Tibial artery (tissue), 4 donors: Measurements from ENCODE around the gene BTNL3.

ENCODE experiments used
- DNase-seq, 2 donors: peaks; one replicate each; pipeline ENCODE4 v3.0.0-alpha.2; 2019
- H3K27ac ChIP-seq, 2 donors: fragments of 200-600 bp; sonication (generic) in 1 of 2; 1 replicate in 1 of 2; 2 replicates in 1 of 2; pipeline ENCODE4 v1.5.1; 2018 to 2019; ENCODE audit warnings: mild to moderate bottlenecking in 1 of 2
- H3K27me3 ChIP-seq, 2 donors: fragments of 200-600 bp; sonication (generic) in 1 of 2; one replicate each; pipeline versions ENCODE4 v1.5.1 to v1.6.0; 2016 to 2019
- H3K36me3 ChIP-seq, 3 donors: fragments of 200-600 bp; sonication (generic) in 2 of 3; one replicate each; pipeline ENCODE4 v1.5.1; 2016 to 2019; ENCODE audit warnings: mild to moderate bottlenecking in 2 of 3
- H3K4me1 ChIP-seq, 4 donors: fragments of 200-600 bp; sonication (generic) in 2 of 4; 1 replicate in 3 of 4; 2 replicates in 1 of 4; pipeline ENCODE4 v1.5.1; 2016 to 2019
- H3K4me3 ChIP-seq, 2 donors: fragments of 200-600 bp; sonication (generic) in 1 of 2; 1 replicate in 1 of 2; 2 replicates in 1 of 2; pipeline ENCODE4 v1.5.1; 2018 to 2019; ENCODE audit warnings: mild to moderate bottlenecking in 2 of 2
- H3K9me3 ChIP-seq, 3 donors: fragments of 200-600 bp; sonication (generic) in 1 of 3; one replicate each; pipeline ENCODE4 v1.5.1; 2016 to 2019
- intact Hi-C: fragments of 100-400 bp; cut with DNase I; formaldehyde crosslinking; loops from one replicate; pipeline ENCODE4 v1.15.0; 2023; ENCODE audit warnings: low total_unique reads
- TF ChIP-seq, protein P1 (sequence below), 2 experiments: fragments of 200-600 bp in 1 of 2; fragments of 450-650 bp in 1 of 2; IDR thresholded peaks; one replicate each; pipeline ENCODE4 v1.5.1; 2017 to 2019; ENCODE audit warnings: antibody characterized with exemption in 2 of 2, mild to moderate bottlenecking in 1 of 2, moderate library complexity in 1 of 2

BTNL3 gene

DNA sequence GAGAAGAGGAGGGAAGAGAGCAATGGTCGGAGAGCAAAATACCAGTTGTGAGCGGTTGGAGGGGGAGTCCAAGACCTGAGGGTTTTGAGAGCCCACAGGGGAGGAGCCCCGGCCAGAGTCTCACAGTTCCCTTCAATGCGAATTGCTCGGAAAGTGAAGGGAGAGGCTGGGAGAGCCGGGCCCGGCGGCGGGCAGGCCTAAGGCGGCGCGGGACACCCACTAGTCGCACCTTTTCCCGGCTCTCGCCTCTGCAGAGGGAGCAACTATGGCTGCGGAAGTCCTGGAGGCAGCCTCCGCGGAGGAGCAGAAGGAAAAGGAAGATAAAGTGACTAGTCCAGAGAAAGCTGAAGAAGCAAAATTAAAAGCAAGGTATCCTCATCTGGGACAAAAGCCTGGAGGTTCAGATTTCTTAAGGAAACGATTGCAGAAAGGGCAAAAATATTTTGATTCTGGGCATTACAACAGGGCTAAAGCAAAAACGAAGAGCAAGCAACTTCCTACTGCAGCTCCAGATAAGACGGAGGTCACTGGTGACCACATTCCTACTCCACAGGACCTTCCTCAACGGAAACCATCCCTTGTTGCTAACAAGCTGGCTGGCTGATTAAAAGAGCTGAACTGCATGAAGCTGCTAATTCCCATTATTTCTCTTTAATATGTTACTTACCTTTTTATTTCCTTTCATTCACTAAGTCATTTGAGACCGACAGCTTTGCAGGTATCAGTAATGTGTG is 6.5 kb upstream of the BTNL3 start:
- intact Hi-C loops = no loop called here
- Histone ChIP-seq H3K27me3 (no peaks in the 10 kb centered on the region), H3K4me3 (no peak overlapping the region), H3K4me1 (no peaks in the 10 kb centered on the region), H3K36me3 (no peaks in the 10 kb centered on the region), H3K27ac (no peak overlapping the region), H3K9me3 (no peaks in the 10 kb centered on the region)
- TF ChIP-seq, protein P1, sequence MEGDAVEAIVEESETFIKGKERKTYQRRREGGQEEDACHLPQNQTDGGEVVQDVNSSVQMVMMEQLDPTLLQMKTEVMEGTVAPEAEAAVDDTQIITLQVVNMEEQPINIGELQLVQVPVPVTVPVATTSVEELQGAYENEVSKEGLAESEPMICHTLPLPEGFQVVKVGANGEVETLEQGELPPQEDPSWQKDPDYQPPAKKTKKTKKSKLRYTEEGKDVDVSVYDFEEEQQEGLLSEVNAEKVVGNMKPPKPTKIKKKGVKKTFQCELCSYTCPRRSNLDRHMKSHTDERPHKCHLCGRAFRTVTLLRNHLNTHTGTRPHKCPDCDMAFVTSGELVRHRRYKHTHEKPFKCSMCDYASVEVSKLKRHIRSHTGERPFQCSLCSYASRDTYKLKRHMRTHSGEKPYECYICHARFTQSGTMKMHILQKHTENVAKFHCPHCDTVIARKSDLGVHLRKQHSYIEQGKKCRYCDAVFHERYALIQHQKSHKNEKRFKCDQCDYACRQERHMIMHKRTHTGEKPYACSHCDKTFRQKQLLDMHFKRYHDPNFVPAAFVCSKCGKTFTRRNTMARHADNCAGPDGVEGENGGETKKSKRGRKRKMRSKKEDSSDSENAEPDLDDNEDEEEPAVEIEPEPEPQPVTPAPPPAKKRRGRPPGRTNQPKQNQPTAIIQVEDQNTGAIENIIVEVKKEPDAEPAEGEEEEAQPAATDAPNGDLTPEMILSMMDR (IDR thresholded peaks at IDR 0.05) = no peak
- no peak for DNase-seq

DNA sequence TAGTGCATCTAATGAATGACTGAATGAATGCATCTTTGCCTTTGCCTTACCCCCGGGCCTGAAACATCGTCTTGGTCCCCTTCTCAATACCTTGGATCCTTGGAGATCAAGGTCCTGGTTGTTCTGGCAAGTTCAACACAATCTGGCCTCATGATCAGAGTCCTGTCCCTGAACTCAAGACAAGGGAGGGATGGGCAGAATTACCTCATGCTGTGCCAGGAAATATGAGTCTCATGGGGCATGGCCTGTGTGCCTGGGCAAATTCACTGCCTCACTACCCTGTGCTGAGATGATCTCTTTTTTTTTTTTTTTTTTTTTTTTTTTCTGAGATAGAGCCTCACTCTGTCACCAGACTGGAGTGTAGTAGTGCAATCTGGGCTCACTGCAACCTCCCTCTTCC is 630 bp upstream of the BTNL3 start:
- H3K4me3 ChIP-seq = no peak overlapping the region
- intact Hi-C loops = no loop called here
- H3K27me3 ChIP-seq = no peaks in the 10 kb centered on the region
- no peaks in the 10 kb centered on the region for H3K9me3 ChIP-seq
- no peaks in the 10 kb centered on the region for H3K4me1 ChIP-seq
- no peak for DNase-seq
- no peak overlapping the region for H3K27ac ChIP-seq
- TF ChIP-seq, protein P1 (IDR thresholded peaks at IDR 0.05) = no peak
- H3K36me3 ChIP-seq = no peaks in the 10 kb centered on the region

DNA sequence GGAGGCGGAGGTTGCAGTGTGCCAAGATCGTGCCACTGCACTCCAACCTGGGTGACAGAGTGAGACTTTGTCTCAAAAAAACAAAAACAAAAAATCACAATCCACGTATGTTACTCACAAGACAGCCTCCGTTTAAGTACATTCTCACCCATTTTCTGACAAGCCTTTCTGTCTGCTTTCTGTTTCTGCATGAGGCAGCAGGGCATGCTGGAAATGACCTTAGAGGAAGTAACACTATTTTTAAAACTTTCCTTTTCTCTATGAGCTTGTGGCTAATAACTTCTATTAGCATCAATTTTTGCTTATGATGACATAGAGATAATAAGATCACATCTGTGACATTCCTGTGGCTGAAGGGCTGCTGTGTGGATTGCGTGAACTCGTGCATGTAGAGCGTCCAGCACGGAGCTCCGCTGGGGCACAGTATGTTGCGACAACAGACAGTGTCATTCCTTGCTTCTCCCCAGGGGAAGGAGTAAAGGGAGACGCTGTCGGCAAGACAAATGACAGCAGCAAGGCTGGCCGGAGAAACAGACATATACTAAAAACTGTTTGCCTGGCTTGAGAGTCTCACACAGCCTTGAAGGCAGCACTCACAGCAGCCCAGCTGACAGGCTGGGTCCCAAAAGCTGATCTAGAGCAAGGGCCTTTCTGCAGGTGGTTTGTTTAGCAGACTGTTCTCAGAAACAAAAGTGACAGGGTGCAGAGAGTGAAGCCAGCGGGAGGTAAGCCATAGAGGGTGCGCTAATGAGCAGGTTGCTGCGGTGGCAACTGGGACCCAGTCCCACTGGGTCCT is 1.6 kb downstream of the BTNL3 start:
- Histone ChIP-seq H3K27me3 (no peaks in the 10 kb centered on the region), H3K36me3 (no peaks in the 10 kb centered on the region), H3K4me3 (no peak overlapping the region), H3K4me1 (no peaks in the 10 kb centered on the region), H3K27ac (no peak overlapping the region), H3K9me3 (no peaks in the 10 kb centered on the region)
- TF ChIP-seq, protein P1 (IDR thresholded peaks at IDR 0.05) = no peak
- no peak for DNase-seq
- intact Hi-C loops = no loop called here

DNA sequence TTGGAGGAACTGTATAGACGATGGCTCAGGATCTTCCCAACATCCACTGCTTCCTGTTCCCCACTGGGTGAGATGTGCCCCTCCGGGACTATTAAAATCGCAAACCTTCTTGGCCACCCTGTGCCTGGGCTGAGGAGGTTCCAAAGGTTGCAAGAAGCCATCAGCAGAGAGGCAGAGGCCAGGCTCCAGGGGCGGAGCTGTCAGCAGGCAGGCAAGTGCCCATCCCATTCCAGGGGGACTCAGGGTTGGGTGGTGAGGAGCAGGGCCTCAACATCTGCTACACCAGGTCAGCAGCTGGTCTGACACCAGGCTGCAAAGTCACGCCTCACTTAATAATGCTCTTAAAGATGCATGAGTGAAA is 2.2 kb downstream of the BTNL3 start:
- H3K36me3 ChIP-seq = no peaks in the 10 kb centered on the region
- TF ChIP-seq, protein P1 (IDR thresholded peaks at IDR 0.05) = no peak
- no peaks in the 10 kb centered on the region for H3K9me3 ChIP-seq
- no peak for DNase-seq
- no peaks in the 10 kb centered on the region for H3K27me3 ChIP-seq
- H3K4me1 ChIP-seq = no peaks in the 10 kb centered on the region
- H3K4me3 ChIP-seq = no peak overlapping the region
- no peak overlapping the region for H3K27ac ChIP-seq
- intact Hi-C loops = no loop called here

DNA sequence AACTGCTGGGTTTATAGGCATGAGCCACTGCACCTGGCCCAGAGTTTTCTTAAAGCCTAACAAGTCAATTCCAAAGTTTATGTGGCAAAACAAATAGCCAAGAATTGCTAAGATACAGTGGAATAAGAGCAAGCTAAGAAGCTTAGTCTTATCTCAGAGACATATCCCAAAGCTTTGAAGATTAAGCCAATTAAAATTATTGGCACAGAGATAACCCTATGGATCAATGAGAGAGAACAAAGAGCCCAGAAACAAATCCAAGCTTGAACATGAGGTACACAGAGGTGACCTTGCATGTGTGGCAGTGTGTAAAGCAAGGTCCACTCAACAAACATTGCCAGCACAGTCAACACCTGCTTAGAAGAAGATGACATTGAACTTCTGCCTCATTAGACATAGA is 13.3 kb downstream of the BTNL3 start:
- intact Hi-C loops = no loop called here
- Histone ChIP-seq H3K9me3 (no peaks in the 10 kb centered on the region), H3K27me3 (no peaks in the 10 kb centered on the region), H3K27ac (no peak overlapping the region), H3K36me3 (no peaks in the 10 kb centered on the region), H3K4me1 (no peaks in the 10 kb centered on the region), H3K4me3 (no peak overlapping the region)
- DNase-seq = no peak
- TF ChIP-seq, protein P1 (IDR thresholded peaks at IDR 0.05) = no peak
